Measurements from ENCODE around the gene PHETA1. TPM values are rescaled to one million over a fixed set of nuclear protein-coding genes. Genes with fewer than 3 reads are reported as not detected.

PHETA1 gene
- polyA plus RNA-seq, 1 experiment, result 5.3 TPM

GRCh38 chr12:111359914-111360276 lies 9.0 kb downstream of the PHETA1 start:
- H3K4me3 ChIP-seq (ENCODE audit: low read depth, low read length), result no peak overlapping the region
- peaks cover 2% of the 10 kb centered on the region; the same call in 1 of the 2 replicates for H3K36me3 ChIP-seq (ENCODE audit: control insufficient read depth, insufficient read depth, low read length)
- POLR2A ChIA-PET, result no interaction called here
- no peak for DNase-seq (ENCODE audit: low read depth)
- no peaks in the 10 kb centered on the region for H3K27me3 ChIP-seq (ENCODE audit: control insufficient read depth, insufficient read depth, low read length)
- CTCF ChIA-PET, result no interaction called here
- no peak for TF ChIP-seq CTCF (IDR thresholded peaks at IDR 0.05; ENCODE audit: insufficient read depth, low read depth, low read length)

DNA sequence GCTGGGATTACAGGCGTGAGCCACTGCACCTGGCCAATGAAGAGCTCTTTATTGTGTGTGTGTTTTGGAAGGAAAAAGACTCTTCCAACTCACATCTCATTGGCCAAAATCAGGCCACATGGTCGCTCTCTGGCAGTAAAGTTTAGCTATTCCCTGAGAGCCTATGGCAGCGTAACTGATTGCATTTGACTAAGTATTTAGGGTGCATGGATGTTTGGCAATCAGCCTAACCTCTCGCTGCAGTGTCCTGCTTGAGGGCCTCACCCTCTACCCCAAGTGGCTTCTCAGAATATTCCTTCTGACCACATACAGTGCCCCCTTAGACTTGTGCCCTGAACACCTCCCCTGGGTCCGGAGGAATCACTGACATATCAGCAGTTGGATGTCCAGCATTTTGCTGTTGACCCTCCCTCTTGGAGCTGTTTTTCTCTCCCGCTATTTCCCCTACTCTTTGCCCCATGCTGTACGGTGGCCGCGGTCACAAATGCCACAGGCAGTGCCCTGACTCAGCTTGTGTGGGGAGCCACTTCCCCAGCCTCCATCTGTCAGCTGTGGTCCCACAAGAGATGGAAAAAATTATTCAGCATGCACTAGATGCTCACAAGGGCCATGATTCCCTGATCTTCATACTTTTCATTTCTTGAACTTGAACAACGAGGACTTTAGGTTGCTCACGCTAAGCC lies 9.5 kb downstream of the PHETA1 start:
- no peak for TF ChIP-seq CTCF (IDR thresholded peaks at IDR 0.05; ENCODE audit: insufficient read depth, low read depth, low read length)
- Histone ChIP-seq H3K27me3 (ENCODE audit: control insufficient read depth, insufficient read depth, low read length) (no peaks in the 10 kb centered on the region), H3K36me3 (ENCODE audit: control insufficient read depth, insufficient read depth, low read length) (peaks cover 2% of the 10 kb centered on the region; the same call in 1 of the 2 replicates), H3K4me3 (ENCODE audit: low read depth, low read length) (no peak overlapping the region)
- ChIA-PET CTCF (interaction anchor here (1.6 kb wide), 1 partner anchor 38 kb away, joined by 6 read pairs; no protein-coding TSS in a partner anchor), POLR2A (no interaction called here)
- no peak for DNase-seq (ENCODE audit: low read depth)

GRCh38 chr12:111355201-111355925 lies 13.5 kb downstream of the PHETA1 start:
- no peaks in the 10 kb centered on the region for H3K27me3 ChIP-seq (ENCODE audit: control insufficient read depth, insufficient read depth, low read length)
- POLR2A ChIA-PET, result no interaction called here
- CTCF ChIA-PET, result interaction anchor here (0.7 kb wide), 1 partner anchor 12 kb away, joined by 3 read pairs; no protein-coding TSS in a partner anchor
- DNase-seq (ENCODE audit: low read depth), result no peak
- H3K36me3 ChIP-seq (ENCODE audit: control insufficient read depth, insufficient read depth, low read length), result no peaks in the 10 kb centered on the region
- H3K4me3 ChIP-seq (ENCODE audit: low read depth, low read length), result no peak overlapping the region
- TF ChIP-seq CTCF (IDR thresholded peaks at IDR 0.05; ENCODE audit: insufficient read depth, low read depth, low read length), result no peak

- POLR2A ChIA-PET, result no interaction called here
- Histone ChIP-seq H3K27me3 (ENCODE audit: control insufficient read depth, insufficient read depth, low read length) (no peaks in the 10 kb centered on the region), H3K4me3 (ENCODE audit: low read depth, low read length) (no peak overlapping the region), H3K36me3 (ENCODE audit: control insufficient read depth, insufficient read depth, low read length) (no peaks in the 10 kb centered on the region)
- no peak for DNase-seq (ENCODE audit: low read depth)
- TF ChIP-seq CTCF (IDR thresholded peaks at IDR 0.05; ENCODE audit: insufficient read depth, low read depth, low read length), result no peak
- CTCF ChIA-PET, result no interaction called here
Observed at GRCh38 chr12:111354511-111354910, 14.4 kb downstream of the PHETA1 start.

DNA sequence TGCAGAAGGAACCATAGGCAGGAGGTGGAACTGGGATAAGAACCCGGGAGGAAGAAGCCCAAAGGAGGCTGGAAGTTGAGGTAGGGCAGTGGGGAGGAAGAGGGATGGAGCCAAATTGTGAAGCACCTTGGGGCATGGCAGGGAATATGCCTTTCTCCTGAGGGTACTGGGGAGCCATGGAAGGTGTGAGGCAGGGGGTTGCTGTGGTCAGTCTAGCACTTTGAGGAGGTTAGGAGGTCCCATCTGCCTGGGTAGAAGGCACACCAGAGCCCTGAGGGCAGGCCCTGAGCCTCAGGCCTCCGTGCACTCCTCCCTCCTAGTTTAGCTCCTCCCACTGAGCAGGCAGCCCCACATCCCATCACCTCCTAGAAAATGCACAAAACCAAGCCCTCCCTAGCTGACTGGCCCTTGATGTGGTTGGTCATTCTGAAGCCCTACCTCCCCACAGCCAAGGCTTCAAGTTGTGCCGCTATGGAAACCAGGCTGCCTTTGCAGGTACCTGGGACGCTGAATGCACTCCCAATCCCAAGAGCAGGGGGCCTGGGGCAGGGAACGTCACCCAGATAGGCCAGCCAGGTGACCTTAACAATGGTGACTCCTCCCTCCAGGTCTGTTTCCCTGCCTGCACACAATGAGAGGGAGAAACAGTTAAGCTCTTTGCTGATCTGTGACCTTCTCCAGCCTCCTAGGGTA lies 15.1 kb downstream of the PHETA1 start:
- POLR2A ChIA-PET, result no interaction called here
- Histone ChIP-seq H3K36me3 (ENCODE audit: control insufficient read depth, insufficient read depth, low read length) (no peaks in the 10 kb centered on the region), H3K27me3 (ENCODE audit: control insufficient read depth, insufficient read depth, low read length) (no peaks in the 10 kb centered on the region), H3K4me3 (ENCODE audit: low read depth, low read length) (no peak overlapping the region)
- CTCF ChIA-PET, result no interaction called here
- no peak for TF ChIP-seq CTCF (IDR thresholded peaks at IDR 0.05; ENCODE audit: insufficient read depth, low read depth, low read length)
- no peak for DNase-seq (ENCODE audit: low read depth)
